H9 (cell line): Measurements from ENCODE around the gene SUGP1. TPM values are rescaled to one million over a fixed set of nuclear protein-coding genes. Genes with fewer than 3 reads are reported as not detected.

ENCODE experiments used
- DNase-seq: peaks from one replicate; pipeline ENCODE4 v3.0.0-alpha.2; 2017
- H2AFZ ChIP-seq: one replicate; pipeline ENCODE4 v1.6.1; 2013; ENCODE audit warnings: mild to moderate bottlenecking, low read length, control low read depth, moderate library complexity
- H2AK5ac ChIP-seq: 2 replicates; pipeline ENCODE4 v1.6.1; 2013; ENCODE audit warnings: low read length, control low read depth, mixed read lengths; ENCODE audit not compliant: insufficient read length
- H2BK120ac ChIP-seq: one replicate; pipeline ENCODE4 v1.6.1; 2013; ENCODE audit warnings: low read depth, mild to moderate bottlenecking, low read length, control low read depth, inconsistent platforms; ENCODE audit not compliant: poor library complexity, severe bottlenecking
- H2BK12ac ChIP-seq: 2 replicates; pipeline ENCODE4 v1.6.1; 2013; ENCODE audit warnings: low read length, control low read depth, mixed read lengths, low read depth; ENCODE audit not compliant: insufficient read length
- H2BK15ac ChIP-seq: 2 replicates; pipeline ENCODE4 v1.6.1; 2013; ENCODE audit warnings: low read depth, low read length, control low read depth
- H2BK20ac ChIP-seq: one replicate; pipeline ENCODE4 v1.6.1; 2013; ENCODE audit warnings: low read depth, mild to moderate bottlenecking, low read length, control low read depth, inconsistent platforms; ENCODE audit not compliant: poor library complexity, severe bottlenecking
- H2BK5ac ChIP-seq: 2 replicates; pipeline ENCODE4 v1.6.1; 2013; ENCODE audit warnings: low read length, control low read depth, mixed read lengths; ENCODE audit not compliant: insufficient read length
- H3K14ac ChIP-seq: 2 replicates; pipeline ENCODE4 v1.6.1; 2013; ENCODE audit warnings: low read length, control low read depth; ENCODE audit not compliant: insufficient read depth
- H3K18ac ChIP-seq: 2 replicates; pipeline ENCODE4 v1.6.1; 2013; ENCODE audit warnings: low read depth, mild to moderate bottlenecking, mixed read lengths, low read length, control low read depth; ENCODE audit not compliant: insufficient read length
- H3K23ac ChIP-seq: 2 replicates; pipeline ENCODE4 v1.6.1; 2013; ENCODE audit warnings: low read length, control low read depth, mixed read lengths, low read depth; ENCODE audit not compliant: insufficient read length
- H3K23me2 ChIP-seq: 2 replicates; pipeline ENCODE4 v1.6.1; 2013; ENCODE audit warnings: low read depth, mild to moderate bottlenecking, mixed read lengths, low read length, control low read depth; ENCODE audit not compliant: insufficient read length, poor library complexity, severe bottlenecking
- H3K27ac ChIP-seq: 2 replicates; pipeline ENCODE4 v1.5.1; 2013; ENCODE audit warnings: low read length, control low read depth, mixed read lengths, low read depth; ENCODE audit not compliant: insufficient read length
- H3K27me3 ChIP-seq: 2 replicates; pipeline ENCODE4 v1.6.1; 2013; ENCODE audit warnings: low read length, control low read depth, inconsistent platforms; ENCODE audit not compliant: insufficient read depth
- H3K4ac ChIP-seq: 2 replicates; pipeline ENCODE4 v1.6.1; 2013; ENCODE audit warnings: low read depth, mild to moderate bottlenecking, control low read depth, inconsistent platforms, low read length, moderate library complexity
- H3K4me1 ChIP-seq: 2 replicates; pipeline ENCODE4 v1.6.1; 2013; ENCODE audit warnings: low read length, control low read depth, inconsistent platforms; ENCODE audit not compliant: insufficient read depth
- H3K4me2 ChIP-seq: 2 replicates; pipeline ENCODE4 v1.6.1; 2013; ENCODE audit warnings: low read length, control low read depth, mixed read lengths; ENCODE audit not compliant: insufficient read length, insufficient read depth
- H3K56ac ChIP-seq: 2 replicates; pipeline ENCODE4 v1.6.1; 2013; ENCODE audit warnings: low read depth, mild to moderate bottlenecking, mixed read lengths, low read length, control low read depth; ENCODE audit not compliant: insufficient read length
- H3K79me1 ChIP-seq: 2 replicates; pipeline ENCODE4 v1.6.1; 2013; ENCODE audit warnings: low read depth, mild to moderate bottlenecking, moderate library complexity, low read length, control low read depth, inconsistent platforms; ENCODE audit not compliant: insufficient read depth, poor library complexity, severe bottlenecking
- H3K79me2 ChIP-seq: 2 replicates; pipeline ENCODE4 v1.6.1; 2013; ENCODE audit warnings: low read length, control low read depth, inconsistent platforms; ENCODE audit not compliant: insufficient read depth
- H3K9ac ChIP-seq: 2 replicates; pipeline ENCODE4 v1.6.1; 2013; ENCODE audit warnings: low read length, control low read depth, mixed read lengths; ENCODE audit not compliant: insufficient read length; ENCODE audit errors: extremely low read depth
- H3K9me3 ChIP-seq: one replicate; pipeline ENCODE4 v1.6.1; 2013; ENCODE audit warnings: low read depth, low read length, inconsistent platforms; ENCODE audit not compliant: control insufficient read depth
- H3T11ph ChIP-seq: one replicate; pipeline ENCODE4 v1.6.1; 2013; ENCODE audit warnings: mild to moderate bottlenecking, low read length, control low read depth, inconsistent platforms
- H4K20me1 ChIP-seq: one replicate; pipeline ENCODE4 v1.6.1; 2013; ENCODE audit not compliant: control insufficient read depth, insufficient read length, insufficient read depth
- H4K5ac ChIP-seq: 2 replicates; pipeline ENCODE4 v1.6.1; 2013; ENCODE audit warnings: low read depth, mild to moderate bottlenecking, mixed read lengths, low read length, control low read depth; ENCODE audit not compliant: insufficient read length
- H4K8ac ChIP-seq: replicated peaks from 2 replicates; pipeline ENCODE4 v1.6.1; 2013; ENCODE audit warnings: low read length, control low read depth, mixed read lengths, low read depth; ENCODE audit not compliant: insufficient read length
- H4K91ac ChIP-seq: 2 replicates; pipeline ENCODE4 v1.6.1; 2013; ENCODE audit warnings: low read depth, mild to moderate bottlenecking, moderate library complexity, mixed read lengths, low read length, control low read depth; ENCODE audit not compliant: insufficient read length
- H3K27ac Mint-ChIP-seq, 3 experiments: 2 replicates in 2 of 3; 3 replicates in 1 of 3; pipeline ENCODE4 v1.8.0; 2020 to 2021; ENCODE audit warnings: mixed read lengths in 3 of 3, mild to moderate bottlenecking in 1 of 3, moderate library complexity in 1 of 3
- H3K27me3 Mint-ChIP-seq: 2 replicates; pipeline ENCODE4 v1.8.0; 2021; ENCODE audit warnings: low read depth, mild to moderate bottlenecking, moderate library complexity, mixed read lengths
- H3K36me3 Mint-ChIP-seq, 3 experiments: 2 replicates in 2 of 3; 3 replicates in 1 of 3; pipeline ENCODE4 v1.8.0; 2020 to 2021; ENCODE audit warnings: low read depth in 3 of 3, mixed read lengths in 3 of 3; ENCODE audit not compliant: insufficient read depth in 1 of 3
- H3K4me1 Mint-ChIP-seq, 2 experiments: 2 replicates each; pipeline ENCODE4 v1.8.0; 2020; ENCODE audit warnings: mixed read lengths in 2 of 2
- H3K4me3 Mint-ChIP-seq, 2 experiments: 2 replicates in 1 of 2; 3 replicates in 1 of 2; pipeline ENCODE4 v1.8.0; 2020 to 2021; ENCODE audit warnings: mild to moderate bottlenecking in 2 of 2, mixed read lengths in 2 of 2, moderate library complexity in 1 of 2
- H3K9me3 Mint-ChIP-seq, 2 experiments: 2 replicates in 1 of 2; 3 replicates in 1 of 2; pipeline ENCODE4 v1.8.0; 2020; ENCODE audit warnings: mild to moderate bottlenecking in 2 of 2, mixed read lengths in 2 of 2, moderate library complexity in 1 of 2
- CTCF ChIP-seq: fragments of 200-600 bp; sonication (generic); conservative IDR thresholded peaks from 3 replicates; pipeline ENCODE4 v1.8.0; 2021; ENCODE audit warnings: antibody characterized with exemption, mild to moderate bottlenecking
- WGBS: extraction: QIAGEN DNeasy Blood & Tissue Kit; methylation state at CpG from one replicate; pipeline ENCODE4 v1.1.7; 2013; ENCODE audit warnings: missing lambda C conversion rate, low lambda C conversion rate, mixed read lengths; ENCODE audit not compliant: insufficient read length; ENCODE audit errors: extremely low coverage; 5-methylcytosine and 5-hydroxymethylcytosine counted together
- total RNA-seq: library from RNA; stranded (reverse); gene quantifications from 2 replicates; pipeline ENCODE4 v1.2.1, GENCODE V29; 2021

SUGP1 gene
- total RNA-seq, 1 experiment from 2014 or later, result 103 TPM

GRCh38 chr19:19305066-19305465 lies 15.2 kb downstream of the SUGP1 start:
- Mint-ChIP-seq H3K27ac (no peak overlapping the region), H3K27me3 (no peaks in the 10 kb centered on the region)
- no peak overlapping the region for H3K56ac ChIP-seq

More at GRCh38 chr19:19305066-19305465, 15.2 kb downstream of the SUGP1 start:
- no peak overlapping the region for H3T11ph ChIP-seq
- H3K9ac ChIP-seq, result no peak overlapping the region
- no peak overlapping the region for H4K5ac ChIP-seq
- no peak for DNase-seq
- no peak overlapping the region for H3K4ac ChIP-seq
- no peak overlapping the region for H3K18ac ChIP-seq
- H2BK20ac ChIP-seq, result no peak overlapping the region
- no peak overlapping the region for H4K8ac ChIP-seq
- Mint-ChIP-seq H3K4me1 (no peaks in the 10 kb centered on the region), H3K4me3 (no peak overlapping the region), H3K36me3 (peaks cover 24 to 71% (median 69%) of the 10 kb centered on the region in 3 experiments), H3K9me3 (no peaks in the 10 kb centered on the region)
- H3K4me1 ChIP-seq, result no peaks in the 10 kb centered on the region
- H2AK5ac ChIP-seq, result no peak overlapping the region
- no peak overlapping the region for H3K23ac ChIP-seq
- H3K23me2 ChIP-seq, result no peaks in the 10 kb centered on the region
- no peak overlapping the region for H2BK15ac ChIP-seq
- H3K27ac ChIP-seq, result no peak overlapping the region
- no peak overlapping the region for H2BK5ac ChIP-seq
- no peak overlapping the region for H2BK120ac ChIP-seq
- no CpG with 5 or more reads among the region's 10 CpGs for WGBS
- TF ChIP-seq CTCF, result no peak
- 0 out of 2 replicates have a peak, but pooled peaks cover 2% of the 10 kb centered on the region for H3K79me2 ChIP-seq
- no peak overlapping the region for H2AFZ ChIP-seq
- no peaks in the 10 kb centered on the region for H3K27me3 ChIP-seq
- no peak overlapping the region for H2BK12ac ChIP-seq
- no peak overlapping the region for H3K14ac ChIP-seq
- no peaks in the 10 kb centered on the region for H4K20me1 ChIP-seq
- H3K79me1 ChIP-seq, result no peaks in the 10 kb centered on the region
- H3K9me3 ChIP-seq, result no peaks in the 10 kb centered on the region
- no peak overlapping the region for H3K4me2 ChIP-seq
- no peak overlapping the region for H4K91ac ChIP-seq
